ENCODE data around the gene SOCS3. TPM values are rescaled to one million over a fixed set of nuclear protein-coding genes. Genes with fewer than 3 reads are reported as not detected.
"Not testable (repeated sequence)": the region's sequence is repeated elsewhere in the genome, so short reads cannot be mapped to it uniquely, and the experiment has no call there.

Gene SOCS3
- total and polyA plus RNA-seq, 10 donors: 10.7 to 164 (median 62.1) TPM

- peaks cover 0 to 6% (median 0%) of the 10 kb centered on the region in 7 donors for H3K27me3 ChIP-seq (replicated peaks in 1 of 7)
- peak overlapping the region; percentile 1 to 88 (median 52) for H3K27ac ChIP-seq
- peak; percentile 86 for DNase-seq
- H3K4me1 ChIP-seq: peaks cover 10 to 80% (median 54%) of the 10 kb centered on the region in 6 donors
- TF ChIP-seq CTCF (IDR thresholded peaks at IDR 0.05 in 8 of 11, conservative IDR thresholded peaks at IDR 0.05 in 3 of 11): peak in 1 of 11 experiments; percentile 18
- peak in 2 of 3 donors; percentile 54 to 77 for TF ChIP-seq POLR2AphosphoS5 (IDR thresholded peaks at IDR 0.05)
- no peak for TF ChIP-seq POLR2A (IDR thresholded peaks at IDR 0.05)
- H3K4me3 ChIP-seq: peak overlapping the region in 1 of 8 donors; percentile 31
- WGBS, 5 donors: 56 to 63% (median 60%) methylated on average over 19 of the region's 19 CpGs
- H3K9me3 ChIP-seq: no peaks in the 10 kb centered on the region
- H3K36me3 ChIP-seq: no peaks in the 10 kb centered on the region
- intact Hi-C loops (cut with DNase I; ENCODE audit: low total_unique reads): no loop called here
Measured at GRCh38 chr17:78337244-78338109, 22.4 kb downstream of the SOCS3 start.

DNA sequence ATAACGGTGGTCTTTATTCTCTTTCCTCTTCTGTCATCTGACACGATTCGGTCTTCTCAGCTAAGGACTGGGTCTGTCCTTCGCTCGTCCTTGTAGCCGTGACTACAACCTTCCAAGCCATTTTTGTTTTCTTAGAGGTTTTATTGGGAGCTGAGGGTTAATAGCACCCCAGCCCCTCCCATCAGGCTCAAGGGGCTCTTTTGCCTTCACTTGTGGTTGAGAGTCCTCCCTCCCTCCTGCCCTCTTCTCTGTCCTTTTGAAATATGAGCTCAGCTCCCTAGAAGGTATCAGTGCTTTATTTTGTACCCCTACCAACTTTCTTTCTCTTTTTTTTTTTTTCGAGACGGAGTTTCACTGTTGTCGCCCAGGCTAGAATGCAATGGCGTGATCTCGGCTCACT, 24.7 kb downstream of the SOCS3 start:
- TF ChIP-seq POLR2AphosphoS5 (IDR thresholded peaks at IDR 0.05): no peak
- no peak for TF ChIP-seq POLR2A (IDR thresholded peaks at IDR 0.05)
- TF ChIP-seq CTCF (IDR thresholded peaks at IDR 0.05 in 8 of 11, conservative IDR thresholded peaks at IDR 0.05 in 3 of 11): no peak
- no peak overlapping the region for H3K27ac ChIP-seq
- 88 to 96% (median 94%) methylated on average over 11 of the region's 11 CpGs for WGBS, 5 donors

GRCh38 chr17:78332991-78333390, 26.9 kb downstream of the SOCS3 start:
- Histone ChIP-seq H3K4me1 (peaks cover 0 to 53% (median 22%) of the 10 kb centered on the region in 6 donors), H3K4me3 (no peak overlapping the region), H3K36me3 (no peaks in the 10 kb centered on the region), H3K27ac (peak overlapping the region in 2 of 8 donors; percentile 13 to 43), H3K9me3 (no peaks in the 10 kb centered on the region), H3K27me3 (replicated peaks in 1 of 7) (no peaks in the 10 kb centered on the region)
- 28 to 48% (median 32%) methylated on average over 4 of the region's 4 CpGs for whole genome bisulfite sequencing, 5 donors
- no peak for DNase-seq
- intact Hi-C loops (cut with DNase I; ENCODE audit: low total_unique reads): no loop called here
- TF ChIP-seq CTCF (IDR thresholded peaks at IDR 0.05 in 8 of 11, conservative IDR thresholded peaks at IDR 0.05 in 3 of 11): no peak
- TF ChIP-seq POLR2A (IDR thresholded peaks at IDR 0.05): no peak
- no peak for TF ChIP-seq POLR2AphosphoS5 (IDR thresholded peaks at IDR 0.05)

More for the DNA sequence above, 24.7 kb downstream of the SOCS3 start:
- Histone ChIP-seq H3K36me3 (no peaks in the 10 kb centered on the region), H3K9me3 (no peaks in the 10 kb centered on the region), H3K4me1 (peaks cover 0 to 59% (median 35%) of the 10 kb centered on the region in 6 donors), H3K4me3 (no peak overlapping the region), H3K27me3 (replicated peaks in 1 of 7) (no peaks in the 10 kb centered on the region)
- intact Hi-C loops (cut with DNase I; ENCODE audit: low total_unique reads): no loop called here
- no peak for DNase-seq

- H3K9me3 ChIP-seq; H3K27ac ChIP-seq; H3K36me3 ChIP-seq; H3K4me3 ChIP-seq; intact Hi-C loops (cut with DNase I; ENCODE audit: low total_unique reads); H3K27me3 ChIP-seq (replicated peaks in 1 of 7); DNase-seq: not testable (repeated sequence)
- H3K4me1 ChIP-seq: peaks cover 0 to 36% (median 9%) of the 10 kb centered on the region in 6 donors
- 84 to 91% (median 87%) methylated on average over 12 of the region's 12 CpGs for WGBS, 5 donors
Measured at GRCh38 chr17:78331355-78331754, 28.5 kb downstream of the SOCS3 start.
